ENCODE data around the gene TCTA.

DNA sequence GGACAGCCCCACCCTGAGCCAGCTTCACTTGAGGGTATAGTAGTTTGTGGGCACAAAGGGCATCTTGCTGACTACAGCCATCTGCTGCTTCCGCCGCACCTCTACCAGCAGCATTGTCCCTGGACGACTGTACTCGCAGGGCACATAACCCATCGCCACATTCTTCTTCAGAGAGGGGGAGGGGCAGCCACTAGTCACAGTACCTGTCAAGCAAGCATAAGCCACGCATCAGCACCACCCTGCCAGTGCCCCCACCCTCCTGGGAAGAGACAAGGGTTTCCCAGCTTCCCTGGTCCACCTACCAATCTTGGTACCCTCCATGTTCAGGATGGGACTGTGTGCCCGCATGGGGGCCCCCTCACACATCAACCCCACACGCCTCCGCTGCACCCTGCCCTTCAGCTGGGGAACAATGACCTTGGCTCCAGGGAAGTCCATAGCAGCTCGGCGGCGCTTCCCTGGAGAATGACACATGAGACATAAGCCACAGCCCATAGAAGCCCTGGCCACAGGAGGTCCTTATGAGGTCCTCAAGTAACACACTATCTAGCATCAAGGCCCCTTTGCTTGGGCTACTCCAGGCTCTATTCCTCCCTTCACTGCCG is 5.4 kb downstream of the TCTA start:
- TF ChIP-seq, protein P1, sequence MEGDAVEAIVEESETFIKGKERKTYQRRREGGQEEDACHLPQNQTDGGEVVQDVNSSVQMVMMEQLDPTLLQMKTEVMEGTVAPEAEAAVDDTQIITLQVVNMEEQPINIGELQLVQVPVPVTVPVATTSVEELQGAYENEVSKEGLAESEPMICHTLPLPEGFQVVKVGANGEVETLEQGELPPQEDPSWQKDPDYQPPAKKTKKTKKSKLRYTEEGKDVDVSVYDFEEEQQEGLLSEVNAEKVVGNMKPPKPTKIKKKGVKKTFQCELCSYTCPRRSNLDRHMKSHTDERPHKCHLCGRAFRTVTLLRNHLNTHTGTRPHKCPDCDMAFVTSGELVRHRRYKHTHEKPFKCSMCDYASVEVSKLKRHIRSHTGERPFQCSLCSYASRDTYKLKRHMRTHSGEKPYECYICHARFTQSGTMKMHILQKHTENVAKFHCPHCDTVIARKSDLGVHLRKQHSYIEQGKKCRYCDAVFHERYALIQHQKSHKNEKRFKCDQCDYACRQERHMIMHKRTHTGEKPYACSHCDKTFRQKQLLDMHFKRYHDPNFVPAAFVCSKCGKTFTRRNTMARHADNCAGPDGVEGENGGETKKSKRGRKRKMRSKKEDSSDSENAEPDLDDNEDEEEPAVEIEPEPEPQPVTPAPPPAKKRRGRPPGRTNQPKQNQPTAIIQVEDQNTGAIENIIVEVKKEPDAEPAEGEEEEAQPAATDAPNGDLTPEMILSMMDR (IDR thresholded peaks at IDR 0.05; ENCODE audit: low read depth, low read length), result no peak
- TF ChIP-seq EZH2phosphoT487 (IDR thresholded peaks at IDR 0.05; ENCODE audit: low read depth), result no peak

Data from OCI-LY3 (cell line).